HEK293 (cell line): ENCODE measurements around the gene C1QL4.

Experiments used
- EGR2 ChIP-seq: fragments of 450-650 bp; formaldehyde crosslinking; IDR thresholded peaks from 2 replicates; pipeline ENCODE4 v1.5.1; 2016; ENCODE audit warnings: low read depth, missing biosample characterization, missing genetic modification characterization
- ZBTB7A ChIP-seq: fragments of 450-650 bp; formaldehyde crosslinking; IDR thresholded peaks from 2 replicates; pipeline ENCODE4 v1.5.1; 2016; ENCODE audit warnings: low read depth, missing biosample characterization, missing genetic modification characterization
- ZFHX2 ChIP-seq: fragments of 450-650 bp; formaldehyde crosslinking; conservative IDR thresholded peaks from 2 replicates; pipeline ENCODE4 v1.5.1; 2016; ENCODE audit warnings: missing biosample characterization, missing genetic modification characterization
- ZIC2 ChIP-seq: fragments of 450-650 bp; formaldehyde crosslinking; IDR thresholded peaks from 2 replicates; pipeline ENCODE4 v1.5.1; 2016; ENCODE audit warnings: missing biosample characterization, missing genetic modification characterization
- ZNF133 ChIP-seq: fragments of 450-650 bp; formaldehyde crosslinking; IDR thresholded peaks from 2 replicates; pipeline ENCODE4 v1.5.1; 2016; ENCODE audit warnings: missing biosample characterization, missing genetic modification characterization
- ZNF211 ChIP-seq: fragments of 450-650 bp; formaldehyde crosslinking; IDR thresholded peaks from 2 replicates; pipeline ENCODE4 v1.5.1; 2016; ENCODE audit warnings: low read depth, missing biosample characterization, missing genetic modification characterization
- ZNF26 ChIP-seq: fragments of 450-650 bp; formaldehyde crosslinking; IDR thresholded peaks from 2 replicates; pipeline ENCODE4 v1.5.1; 2016; ENCODE audit warnings: missing biosample characterization, missing genetic modification characterization
- ZNF423 ChIP-seq: fragments of 450-650 bp; formaldehyde crosslinking; IDR thresholded peaks from 2 replicates; pipeline ENCODE4 v1.5.1; 2016; ENCODE audit warnings: missing biosample characterization, missing genetic modification characterization
- ZNF48 ChIP-seq: fragments of 450-650 bp; formaldehyde crosslinking; IDR thresholded peaks from 2 replicates; pipeline ENCODE4 v1.5.1; 2016; ENCODE audit warnings: missing biosample characterization, missing genetic modification characterization
- ZNF544 ChIP-seq: fragments of 450-650 bp; formaldehyde crosslinking; IDR thresholded peaks from 2 replicates; pipeline ENCODE4 v1.5.0; 2017; ENCODE audit warnings: missing biosample characterization, missing genetic modification characterization
- ZNF549 ChIP-seq: fragments of 450-650 bp; IDR thresholded peaks from 2 replicates; pipeline ENCODE4 v1.5.1; 2018; ENCODE audit warnings: missing biosample characterization, missing genetic modification characterization, mild to moderate bottlenecking, inconsistent platforms, moderate library complexity
- ZNF629 ChIP-seq: fragments of 450-650 bp; formaldehyde crosslinking; IDR thresholded peaks from 2 replicates; pipeline ENCODE4 v1.5.1; 2017; ENCODE audit warnings: missing biosample characterization, missing genetic modification characterization
- ZNF664 ChIP-seq: fragments of 450-650 bp; formaldehyde crosslinking; IDR thresholded peaks from 2 replicates; pipeline ENCODE4 v1.5.1; 2016; ENCODE audit warnings: missing biosample characterization, missing genetic modification characterization
- ZNF707 ChIP-seq: fragments of 450-650 bp; formaldehyde crosslinking; IDR thresholded peaks from 2 replicates; pipeline ENCODE4 v1.5.1; 2016; ENCODE audit warnings: missing biosample characterization, missing genetic modification characterization
- TF ChIP-seq, protein P1 (sequence below): fragments of 450-650 bp; formaldehyde crosslinking; IDR thresholded peaks from 2 replicates; pipeline ENCODE4 v1.5.1; 2016; ENCODE audit warnings: missing biosample characterization, missing genetic modification characterization
- TF ChIP-seq, protein P2 (sequence below): fragments of 450-650 bp; formaldehyde crosslinking; IDR thresholded peaks from 2 replicates; pipeline ENCODE4 v1.5.1; 2016; ENCODE audit warnings: missing biosample characterization, missing genetic modification characterization
- TF ChIP-seq, protein P3 (sequence below): fragments of 450-650 bp; formaldehyde crosslinking; IDR thresholded peaks from 2 replicates; pipeline ENCODE4 v1.5.1; 2016; ENCODE audit warnings: missing biosample characterization, missing genetic modification characterization, low read depth
- TF ChIP-seq, protein P4 (sequence below): fragments of 450-650 bp; formaldehyde crosslinking; IDR thresholded peaks from 2 replicates; pipeline ENCODE4 v1.5.1; 2016; ENCODE audit warnings: missing biosample characterization, missing genetic modification characterization

Gene C1QL4

DNA sequence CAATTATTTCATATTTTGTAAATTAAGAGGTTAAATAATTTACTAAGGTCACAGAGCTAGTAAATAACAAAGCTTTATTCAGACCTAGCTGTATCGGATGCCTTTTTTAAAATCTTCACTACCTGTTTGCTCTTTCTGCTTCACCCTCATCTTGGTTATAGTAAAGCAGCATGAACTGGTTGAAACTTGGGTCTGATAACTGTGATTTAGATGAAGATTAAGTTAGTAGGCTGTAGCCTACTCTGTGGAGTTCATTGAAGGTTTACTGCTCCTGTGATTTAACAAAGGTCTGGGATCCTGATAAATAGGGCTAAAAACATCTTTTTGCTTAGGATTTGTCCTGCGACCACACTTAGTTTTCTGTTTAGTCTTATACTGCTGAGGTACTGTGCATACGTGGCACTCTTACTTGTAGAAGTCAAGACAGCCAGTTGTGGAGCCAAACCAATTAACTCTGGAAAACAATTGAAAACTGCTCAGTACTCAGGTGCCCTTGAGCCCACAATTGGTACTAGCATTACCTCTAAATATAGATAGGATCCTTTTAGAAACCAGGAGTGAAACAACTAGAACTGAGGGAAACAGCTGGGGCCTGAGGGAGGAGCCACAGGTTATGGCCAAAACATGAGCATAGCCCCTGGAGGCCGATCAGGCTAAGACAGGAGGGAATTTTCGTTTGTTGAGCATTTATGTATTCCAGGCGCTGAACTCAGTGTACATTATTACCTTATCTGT is 32.6 kb upstream of the C1QL4 start (continued):
- TF ChIP-seq, protein P1, sequence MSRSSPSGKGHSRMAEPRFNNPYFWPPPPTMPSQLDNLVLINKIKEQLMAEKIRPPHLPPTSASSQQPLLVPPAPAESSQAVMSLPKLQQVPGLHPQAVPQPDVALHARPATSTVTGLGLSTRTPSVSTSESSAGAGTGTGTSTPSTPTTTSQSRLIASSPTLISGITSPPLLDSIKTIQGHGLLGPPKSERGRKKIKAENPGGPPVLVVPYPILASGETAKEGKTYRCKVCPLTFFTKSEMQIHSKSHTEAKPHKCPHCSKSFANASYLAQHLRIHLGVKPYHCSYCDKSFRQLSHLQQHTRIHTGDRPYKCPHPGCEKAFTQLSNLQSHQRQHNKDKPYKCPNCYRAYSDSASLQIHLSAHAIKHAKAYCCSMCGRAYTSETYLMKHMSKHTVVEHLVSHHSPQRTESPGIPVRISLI (tag by site-specific recombination): no peak
- TF ChIP-seq EGR2 (tag by site-specific recombination) (no peak), ZNF629 (tag by site-specific recombination) (no peak), ZNF707 (tag by site-specific recombination) (no peak), ZNF423 (tag by site-specific recombination) (no peak), ZNF48 (tag by site-specific recombination) (no peak), ZNF549 (no peak), ZNF133 (tag by site-specific recombination) (no peak), ZNF544 (tag by site-specific recombination) (no peak), ZNF664 (tag by site-specific recombination) (peak; percentile 42), ZFHX2 (tag by site-specific recombination) (no peak), ZNF211 (tag by site-specific recombination) (no peak), ZIC2 (no peak), ZNF26 (tag by site-specific recombination) (no peak), ZBTB7A (tag by site-specific recombination) (no peak)
- TF ChIP-seq, protein P2, sequence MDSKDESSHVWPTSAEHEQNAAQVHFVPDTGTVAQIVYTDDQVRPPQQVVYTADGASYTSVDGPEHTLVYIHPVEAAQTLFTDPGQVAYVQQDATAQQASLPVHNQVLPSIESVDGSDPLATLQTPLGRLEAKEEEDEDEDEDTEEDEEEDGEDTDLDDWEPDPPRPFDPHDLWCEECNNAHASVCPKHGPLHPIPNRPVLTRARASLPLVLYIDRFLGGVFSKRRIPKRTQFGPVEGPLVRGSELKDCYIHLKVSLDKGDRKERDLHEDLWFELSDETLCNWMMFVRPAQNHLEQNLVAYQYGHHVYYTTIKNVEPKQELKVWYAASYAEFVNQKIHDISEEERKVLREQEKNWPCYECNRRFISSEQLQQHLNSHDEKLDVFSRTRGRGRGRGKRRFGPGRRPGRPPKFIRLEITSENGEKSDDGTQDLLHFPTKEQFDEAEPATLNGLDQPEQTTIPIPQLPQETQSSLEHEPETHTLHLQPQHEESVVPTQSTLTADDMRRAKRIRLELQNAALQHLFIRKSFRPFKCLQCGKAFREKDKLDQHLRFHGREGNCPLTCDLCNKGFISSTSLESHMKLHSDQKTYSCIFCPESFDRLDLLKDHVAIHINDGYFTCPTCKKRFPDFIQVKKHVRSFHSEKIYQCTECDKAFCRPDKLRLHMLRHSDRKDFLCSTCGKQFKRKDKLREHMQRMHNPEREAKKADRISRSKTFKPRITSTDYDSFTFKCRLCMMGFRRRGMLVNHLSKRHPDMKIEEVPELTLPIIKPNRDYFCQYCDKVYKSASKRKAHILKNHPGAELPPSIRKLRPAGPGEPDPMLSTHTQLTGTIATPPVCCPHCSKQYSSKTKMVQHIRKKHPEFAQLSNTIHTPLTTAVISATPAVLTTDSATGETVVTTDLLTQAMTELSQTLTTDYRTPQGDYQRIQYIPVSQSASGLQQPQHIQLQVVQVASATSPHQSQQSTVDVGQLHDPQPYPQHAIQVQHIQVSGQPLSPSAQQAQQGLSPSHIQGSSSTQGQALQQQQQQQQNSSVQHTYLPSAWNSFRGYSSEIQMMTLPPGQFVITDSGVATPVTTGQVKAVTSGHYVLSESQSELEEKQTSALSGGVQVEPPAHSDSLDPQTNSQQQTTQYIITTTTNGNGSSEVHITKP (tag by site-specific recombination): 0 out of 2 replicates have a peak, but pooled peaks have one; percentile 15
- TF ChIP-seq, protein P3, sequence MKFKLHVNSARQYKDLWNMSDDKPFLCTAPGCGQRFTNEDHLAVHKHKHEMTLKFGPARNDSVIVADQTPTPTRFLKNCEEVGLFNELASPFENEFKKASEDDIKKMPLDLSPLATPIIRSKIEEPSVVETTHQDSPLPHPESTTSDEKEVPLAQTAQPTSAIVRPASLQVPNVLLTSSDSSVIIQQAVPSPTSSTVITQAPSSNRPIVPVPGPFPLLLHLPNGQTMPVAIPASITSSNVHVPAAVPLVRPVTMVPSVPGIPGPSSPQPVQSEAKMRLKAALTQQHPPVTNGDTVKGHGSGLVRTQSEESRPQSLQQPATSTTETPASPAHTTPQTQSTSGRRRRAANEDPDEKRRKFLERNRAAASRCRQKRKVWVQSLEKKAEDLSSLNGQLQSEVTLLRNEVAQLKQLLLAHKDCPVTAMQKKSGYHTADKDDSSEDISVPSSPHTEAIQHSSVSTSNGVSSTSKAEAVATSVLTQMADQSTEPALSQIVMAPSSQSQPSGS (tag by site-specific recombination): no peak
- TF ChIP-seq, protein P4, sequence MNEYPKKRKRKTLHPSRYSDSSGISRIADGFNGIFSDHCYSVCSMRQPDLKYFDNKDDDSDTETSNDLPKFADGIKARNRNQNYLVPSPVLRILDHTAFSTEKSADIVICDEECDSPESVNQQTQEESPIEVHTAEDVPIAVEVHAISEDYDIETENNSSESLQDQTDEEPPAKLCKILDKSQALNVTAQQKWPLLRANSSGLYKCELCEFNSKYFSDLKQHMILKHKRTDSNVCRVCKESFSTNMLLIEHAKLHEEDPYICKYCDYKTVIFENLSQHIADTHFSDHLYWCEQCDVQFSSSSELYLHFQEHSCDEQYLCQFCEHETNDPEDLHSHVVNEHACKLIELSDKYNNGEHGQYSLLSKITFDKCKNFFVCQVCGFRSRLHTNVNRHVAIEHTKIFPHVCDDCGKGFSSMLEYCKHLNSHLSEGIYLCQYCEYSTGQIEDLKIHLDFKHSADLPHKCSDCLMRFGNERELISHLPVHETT (tag by site-specific recombination): no peak
